GM12873 (cell line): ENCODE measurements around the gene C19orf25.

ENCODE experiments used
- CTCF ChIP-seq: IDR thresholded peaks from 2 replicates; pipeline ENCODE4 v1.5.1; 2012; ENCODE audit warnings: low read depth, mild to moderate bottlenecking, moderate library complexity, low read length, control low read depth; ENCODE audit not compliant: insufficient read depth; ENCODE audit errors: missing control alignments

C19orf25 gene

GRCh38 chr19:1425102-1425837, 53.7 kb downstream of the C19orf25 start:
- no peak for TF ChIP-seq CTCF

GRCh38 chr19:1424192-1424955, 54.6 kb downstream of the C19orf25 start:
- no peak for TF ChIP-seq CTCF

- no peak for TF ChIP-seq CTCF
Observed at GRCh38 chr19:1423436-1424191, 55.4 kb downstream of the C19orf25 start.
